ENCODE results near the gene TAS2R41.

Gene TAS2R41

DNA sequence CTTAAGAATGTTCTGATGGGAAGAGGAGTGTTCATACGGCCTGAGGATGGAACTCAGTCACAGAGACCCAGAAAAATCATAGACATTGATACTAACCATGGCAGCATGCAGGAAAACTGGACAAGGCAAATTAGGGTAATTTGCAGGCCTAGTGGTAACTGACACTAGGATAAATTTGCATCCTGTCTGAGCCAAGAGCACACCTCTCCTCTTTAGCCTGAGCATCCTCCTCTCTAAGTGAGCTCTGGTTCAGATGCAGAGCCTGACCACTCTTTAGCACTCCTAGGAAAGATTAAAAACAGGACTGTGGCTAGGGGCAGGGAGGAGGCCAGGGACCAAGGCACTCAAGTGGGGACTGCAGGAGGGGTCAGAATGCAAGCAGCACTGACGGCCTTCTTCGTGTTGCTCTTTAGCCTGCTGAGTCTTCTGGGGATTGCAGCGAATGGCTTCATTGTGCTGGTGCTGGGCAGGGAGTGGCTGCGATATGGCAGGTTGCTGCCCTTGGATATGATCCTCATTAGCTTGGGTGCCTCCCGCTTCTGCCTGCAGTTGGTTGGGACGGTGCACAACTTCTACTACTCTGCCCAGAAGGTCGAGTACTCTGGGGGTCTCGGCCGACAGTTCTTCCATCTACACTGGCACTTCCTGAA, at the start of gene TAS2R41:
Gene TAS2R41 (plus strand): TSS at position 373 of the 650 bp plus-strand sequence. CDS start 0 bp downstream, at position 373.
- Mint-ChIP-seq H3K36me3 (ENCODE audit: low read depth) (no peaks in the 10 kb centered on the region), H3K4me3 (no peak within 1 kb of the TSS), H3K27me3 (ENCODE audit: low read depth) (no peaks in the 10 kb centered on the region), H3K4me1 (ENCODE audit: low read depth) (no peaks in the 10 kb centered on the region), H3K9me3 (no peaks in the 10 kb centered on the region), H3K27ac (no peak within 1 kb of the TSS)
- no peak for DNase-seq (ENCODE audit: low spot score)

DNA sequence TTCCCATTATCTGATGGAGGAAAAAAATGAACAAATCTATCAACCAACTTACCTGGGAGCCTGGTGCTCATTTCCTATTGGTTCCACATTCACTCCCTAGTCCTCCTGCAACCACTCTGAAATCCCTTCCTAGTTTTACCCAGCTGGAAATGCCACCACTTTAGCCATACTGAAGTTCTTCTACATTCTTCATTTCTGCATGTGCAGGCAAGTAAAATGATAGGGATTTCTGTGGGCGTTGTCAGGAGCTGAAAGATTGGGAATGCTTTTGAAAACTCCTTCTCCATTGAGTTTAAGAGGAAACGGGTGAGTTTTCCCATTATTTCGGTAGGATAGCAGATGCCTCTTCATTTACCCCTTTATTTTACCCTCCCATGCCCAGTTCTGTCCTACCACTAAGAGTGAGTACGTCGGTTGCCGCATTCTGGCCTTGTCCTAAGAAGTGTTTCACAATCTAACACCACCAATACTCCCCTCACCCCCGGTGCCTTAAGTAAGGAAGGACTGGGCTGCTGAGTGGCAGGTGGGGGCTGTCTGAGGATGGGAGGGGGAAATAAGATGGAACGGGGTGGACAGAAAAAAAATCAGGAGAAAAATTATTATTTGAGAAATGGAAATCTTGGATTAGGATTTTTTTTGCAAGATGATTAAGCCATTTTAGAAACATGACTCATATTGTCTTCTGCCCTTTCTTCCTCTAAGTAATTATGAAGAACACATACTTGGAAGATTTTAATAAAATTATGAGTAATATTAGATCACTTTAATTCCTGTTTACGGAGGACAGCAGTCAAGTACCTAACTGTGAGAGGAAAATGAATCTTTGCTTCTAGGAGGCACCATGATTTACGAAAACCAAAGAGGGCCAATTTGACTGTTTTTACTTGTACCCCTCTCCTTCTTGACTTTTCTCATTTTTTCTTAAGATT, 47.6 kb upstream of the TAS2R41 start:
- no peak for DNase-seq (ENCODE audit: low spot score)
- H3K27me3 Mint-ChIP-seq (ENCODE audit: low read depth), result peaks cover 4% of the 10 kb centered on the region
- H3K4me3 Mint-ChIP-seq, result no peak overlapping the region
- peaks cover 5% of the 10 kb centered on the region for H3K4me1 Mint-ChIP-seq (ENCODE audit: low read depth)
- no peaks in the 10 kb centered on the region for H3K36me3 Mint-ChIP-seq (ENCODE audit: low read depth)
- H3K27ac Mint-ChIP-seq, result no peak overlapping the region
- no peaks in the 10 kb centered on the region for H3K9me3 Mint-ChIP-seq

- Mint-ChIP-seq H3K27ac (no peak overlapping the region), H3K4me1 (ENCODE audit: low read depth) (peaks cover 5% of the 10 kb centered on the region), H3K27me3 (ENCODE audit: low read depth) (peaks cover 4% of the 10 kb centered on the region), H3K36me3 (ENCODE audit: low read depth) (no peaks in the 10 kb centered on the region), H3K4me3 (no peak overlapping the region), H3K9me3 (no peaks in the 10 kb centered on the region)
- no peak for DNase-seq (ENCODE audit: low spot score)
Measured at GRCh38 chr7:143431109-143431508, 46.6 kb upstream of the TAS2R41 start.

DNA sequence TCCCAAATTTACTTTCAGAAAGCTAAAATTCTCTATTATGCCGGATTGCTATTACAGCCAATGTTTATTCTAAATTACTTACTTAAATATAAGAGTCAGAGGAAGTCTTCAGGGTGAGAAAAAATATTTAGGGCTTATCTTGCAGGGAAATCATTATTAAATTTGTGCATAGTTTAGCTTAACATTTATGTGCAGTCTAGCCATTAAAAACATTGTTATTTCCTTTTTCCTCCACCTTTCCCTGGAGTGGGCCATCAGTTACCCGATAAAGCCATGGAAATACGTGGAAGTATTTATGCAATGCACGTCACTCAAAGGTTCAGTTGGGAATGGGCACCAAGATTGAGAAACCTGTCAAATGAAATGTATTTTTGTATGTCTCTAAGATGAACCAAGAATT, 43.9 kb upstream of the TAS2R41 start:
- no peaks in the 10 kb centered on the region for H3K36me3 Mint-ChIP-seq (ENCODE audit: low read depth)
- H3K4me3 Mint-ChIP-seq, result no peak overlapping the region
- no peak for DNase-seq (ENCODE audit: low spot score)
- peaks cover 4% of the 10 kb centered on the region for H3K27me3 Mint-ChIP-seq (ENCODE audit: low read depth)
- no peaks in the 10 kb centered on the region for H3K9me3 Mint-ChIP-seq
- peaks cover 10% of the 10 kb centered on the region for H3K4me1 Mint-ChIP-seq (ENCODE audit: low read depth)
- H3K27ac Mint-ChIP-seq, result no peak overlapping the region

DNA sequence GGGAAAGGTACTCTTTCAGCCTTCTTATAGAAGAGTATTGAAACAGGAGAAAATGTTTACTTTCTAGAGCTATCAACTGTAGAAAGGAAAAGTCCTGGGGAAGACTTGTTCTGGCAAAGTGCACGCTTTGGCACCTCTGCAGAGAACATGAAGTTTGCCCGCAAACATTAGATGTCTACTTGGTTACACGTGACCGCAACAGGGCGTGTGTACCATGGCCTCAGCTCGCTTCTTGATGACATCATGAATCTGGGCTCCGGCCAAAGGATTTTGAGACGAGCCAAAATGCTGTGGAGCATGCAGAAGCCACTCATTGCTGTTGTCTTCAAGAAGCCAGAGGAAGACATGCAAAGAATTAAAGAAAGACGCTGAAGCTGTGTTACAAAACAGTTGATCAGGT, 43.0 kb upstream of the TAS2R41 start:
- Mint-ChIP-seq H3K36me3 (ENCODE audit: low read depth) (no peaks in the 10 kb centered on the region), H3K4me1 (ENCODE audit: low read depth) (peaks cover 10% of the 10 kb centered on the region), H3K9me3 (no peaks in the 10 kb centered on the region), H3K27ac (no peak overlapping the region), H3K27me3 (ENCODE audit: low read depth) (peaks cover 4% of the 10 kb centered on the region), H3K4me3 (no peak overlapping the region)
- DNase-seq (ENCODE audit: low spot score), result no peak

DNA sequence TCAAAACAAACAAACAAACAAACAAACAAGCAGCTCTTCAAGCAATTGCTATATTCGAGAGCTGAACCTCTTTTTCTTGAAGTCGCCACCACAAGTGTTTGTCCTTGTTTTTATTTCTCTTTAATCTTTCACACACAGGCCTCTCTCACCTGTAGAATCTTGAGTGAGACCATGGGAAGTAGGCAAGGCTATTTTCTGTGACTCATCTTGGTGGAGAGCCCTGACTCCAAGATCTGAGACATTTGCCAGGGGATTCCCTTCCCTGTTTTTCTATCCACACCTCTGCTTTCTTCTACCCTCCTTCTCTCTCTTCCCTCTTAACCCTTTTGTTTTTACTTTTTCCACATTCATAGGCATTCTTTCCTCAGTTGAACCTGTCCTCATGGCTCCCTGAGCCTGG, 42.4 kb upstream of the TAS2R41 start:
- no peak overlapping the region for H3K27ac Mint-ChIP-seq

DNA sequence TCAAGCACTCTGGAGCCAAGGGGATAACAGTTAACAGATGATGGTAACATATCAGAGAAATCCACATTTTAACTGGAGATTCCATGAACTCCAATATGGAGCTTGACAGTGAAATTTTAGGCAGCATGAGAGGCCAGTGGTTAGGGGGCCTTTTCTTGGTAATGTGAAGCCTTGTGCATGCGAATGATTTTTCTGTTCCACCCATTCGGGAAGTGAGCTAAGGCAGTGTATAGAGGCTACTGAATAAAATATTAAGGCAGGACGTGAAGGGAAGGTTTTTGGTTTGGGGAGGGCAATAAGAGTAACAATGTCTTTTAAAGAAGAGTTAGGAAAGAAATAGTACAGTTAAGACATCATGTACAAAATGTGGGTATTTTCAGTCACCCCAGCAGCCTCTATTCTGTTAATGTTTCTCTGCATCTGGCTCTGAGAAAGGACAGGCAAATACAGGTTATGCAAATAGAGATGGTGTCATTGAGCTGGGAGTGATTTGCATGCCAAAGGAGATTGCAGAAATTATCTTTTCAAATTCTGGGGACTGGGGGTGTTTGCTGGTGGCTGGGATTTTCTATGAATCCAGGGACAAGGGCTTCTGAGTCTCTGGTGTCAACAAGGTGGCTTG, 41.2 kb upstream of the TAS2R41 start:
- Mint-ChIP-seq H3K27me3 (ENCODE audit: low read depth) (peaks cover 4% of the 10 kb centered on the region), H3K36me3 (ENCODE audit: low read depth) (no peaks in the 10 kb centered on the region), H3K27ac (no peak overlapping the region), H3K4me1 (ENCODE audit: low read depth) (peaks cover 10% of the 10 kb centered on the region), H3K9me3 (no peaks in the 10 kb centered on the region), H3K4me3 (no peak overlapping the region)
- no peak for DNase-seq (ENCODE audit: low spot score)

More for the DNA sequence above, 42.4 kb upstream of the TAS2R41 start:
- Mint-ChIP-seq H3K4me3 (no peak overlapping the region), H3K27me3 (ENCODE audit: low read depth) (peaks cover 4% of the 10 kb centered on the region), H3K4me1 (ENCODE audit: low read depth) (peaks cover 10% of the 10 kb centered on the region), H3K36me3 (ENCODE audit: low read depth) (no peaks in the 10 kb centered on the region), H3K9me3 (no peaks in the 10 kb centered on the region)
- no peak for DNase-seq (ENCODE audit: low spot score)

- Mint-ChIP-seq H3K27me3 (ENCODE audit: low read depth) (peaks cover 4% of the 10 kb centered on the region), H3K27ac (peak overlapping the region; percentile 61), H3K4me3 (no peak overlapping the region), H3K36me3 (ENCODE audit: low read depth) (no peaks in the 10 kb centered on the region), H3K9me3 (no peaks in the 10 kb centered on the region), H3K4me1 (ENCODE audit: low read depth) (peaks cover 10% of the 10 kb centered on the region)
- DNase-seq (ENCODE audit: low spot score), result no peak
Measured at GRCh38 chr7:143437578-143437977, 40.1 kb upstream of the TAS2R41 start.

DNA sequence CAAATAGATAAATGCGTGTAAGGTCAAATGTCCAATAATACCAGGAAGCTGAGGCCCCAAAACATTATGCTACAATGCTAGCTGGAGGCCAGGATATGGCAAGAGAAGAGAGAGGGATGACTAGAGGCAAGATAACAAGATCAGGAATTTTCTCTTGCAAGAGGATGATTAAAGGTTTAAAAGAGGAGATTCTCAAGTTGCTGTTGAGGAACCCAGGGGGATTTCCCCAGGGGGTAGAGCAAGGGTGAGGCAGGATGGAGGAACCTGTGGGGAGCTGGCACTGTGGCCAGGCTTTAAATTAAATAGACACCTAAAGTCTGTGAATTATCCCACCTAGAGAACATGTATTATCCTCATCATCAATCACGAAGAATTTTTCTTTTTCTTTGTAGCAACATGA, 37.8 kb upstream of the TAS2R41 start:
- Mint-ChIP-seq H3K27me3 (ENCODE audit: low read depth) (peaks cover 4% of the 10 kb centered on the region), H3K36me3 (ENCODE audit: low read depth) (no peaks in the 10 kb centered on the region), H3K4me1 (ENCODE audit: low read depth) (peaks cover 10% of the 10 kb centered on the region), H3K27ac (no peak overlapping the region), H3K9me3 (no peaks in the 10 kb centered on the region), H3K4me3 (no peak overlapping the region)
- DNase-seq (ENCODE audit: low spot score), result no peak

- no peaks in the 10 kb centered on the region for H3K4me1 Mint-ChIP-seq (ENCODE audit: low read depth)
- peaks cover 4% of the 10 kb centered on the region for H3K27me3 Mint-ChIP-seq (ENCODE audit: low read depth)
- H3K4me3 Mint-ChIP-seq, result no peak within 1 kb of the TSS
- no peaks in the 10 kb centered on the region for H3K9me3 Mint-ChIP-seq
- no peaks in the 10 kb centered on the region for H3K36me3 Mint-ChIP-seq (ENCODE audit: low read depth)
- DNase-seq (ENCODE audit: low spot score), result no peak
- H3K27ac Mint-ChIP-seq, result no peak within 1 kb of the TSS
Measured at GRCh38 chr7:143443153-143443552, 34.5 kb upstream of the TAS2R41 start, which contains the start of gene TAS2R60. Gene TAS2R60 (plus strand): TSS chr7:143443453. CDS start chr7:143443453, 0 bp downstream.

GRCh38 chr7:143444063-143444782, 33.5 kb upstream of the TAS2R41 start:
- H3K27me3 Mint-ChIP-seq (ENCODE audit: low read depth), result peaks cover 4% of the 10 kb centered on the region
- H3K4me1 Mint-ChIP-seq (ENCODE audit: low read depth), result no peaks in the 10 kb centered on the region
- H3K27ac Mint-ChIP-seq, result no peak overlapping the region
- no peak for DNase-seq (ENCODE audit: low spot score)
- no peak overlapping the region for H3K4me3 Mint-ChIP-seq
- H3K9me3 Mint-ChIP-seq, result no peaks in the 10 kb centered on the region
- H3K36me3 Mint-ChIP-seq (ENCODE audit: low read depth), result no peaks in the 10 kb centered on the region

GRCh38 chr7:143444785-143445184, 32.9 kb upstream of the TAS2R41 start:
- no peak for DNase-seq (ENCODE audit: low spot score)
- Mint-ChIP-seq H3K36me3 (ENCODE audit: low read depth) (no peaks in the 10 kb centered on the region), H3K27me3 (ENCODE audit: low read depth) (peaks cover 4% of the 10 kb centered on the region), H3K4me3 (no peak overlapping the region), H3K9me3 (no peaks in the 10 kb centered on the region), H3K4me1 (ENCODE audit: low read depth) (no peaks in the 10 kb centered on the region), H3K27ac (no peak overlapping the region)

GRCh38 chr7:143447466-143447865, 30.2 kb upstream of the TAS2R41 start:
- DNase-seq (ENCODE audit: low spot score), result no peak
- no peak overlapping the region for H3K27ac Mint-ChIP-seq
- H3K4me1 Mint-ChIP-seq (ENCODE audit: low read depth), result no peaks in the 10 kb centered on the region
- no peaks in the 10 kb centered on the region for H3K9me3 Mint-ChIP-seq
- H3K4me3 Mint-ChIP-seq, result no peak overlapping the region
- H3K36me3 Mint-ChIP-seq (ENCODE audit: low read depth), result no peaks in the 10 kb centered on the region
- H3K27me3 Mint-ChIP-seq (ENCODE audit: low read depth), result no peaks in the 10 kb centered on the region
